Activated naive CD8-positive, alpha-beta T cell treated with anti-CD3 and anti-CD28 coated beads, Interleukin-2, amount 10 ng/mL, durations not matched to agents 7 days and 5 days (primary cell): ENCODE measurements around the gene SCAPER. TPM values are rescaled to one million over a fixed set of nuclear protein-coding genes. Genes with fewer than 3 reads are reported as not detected.
"Not testable (repeated sequence)": the region's sequence is repeated elsewhere in the genome, so short reads cannot be mapped to it uniquely, and the experiment has no call there.

Source experiments
- ATAC-seq: fragments of 150-1000 bp; cut with Tn5 transposase; one replicate; pipeline ENCODE4 v1.10.0; 2021; ENCODE audit warnings: low read depth, moderate library complexity
- POLR2A ChIA-PET: fragments of 350-600 bp; sonication (Branson Sonifier 250); formaldehyde crosslinking; loops from one replicate; lab custom pipeline; 2021; ENCODE audit warnings: antibody characterized with exemption; lab: Charles Lee
- DNase-seq: peaks from one replicate; pipeline ENCODE4 v3.0.0; 2021
- H3K27ac Mint-ChIP-seq: one replicate; pipeline ENCODE4 v1.8.0; 2022; ENCODE audit warnings: mild to moderate bottlenecking, mixed read lengths
- H3K27me3 Mint-ChIP-seq: one replicate; pipeline ENCODE4 v1.8.0; 2022; ENCODE audit warnings: mild to moderate bottlenecking, moderate library complexity, mixed read lengths
- H3K36me3 Mint-ChIP-seq: one replicate; pipeline ENCODE4 v1.8.0; 2021; ENCODE audit warnings: mild to moderate bottlenecking, mixed read lengths
- H3K4me1 Mint-ChIP-seq: one replicate; pipeline ENCODE4 v1.8.0; 2021; ENCODE audit warnings: mixed read lengths
- H3K4me3 Mint-ChIP-seq: one replicate; pipeline ENCODE4 v1.8.0; 2022; ENCODE audit warnings: mild to moderate bottlenecking, moderate library complexity, mixed read lengths
- H3K9me3 Mint-ChIP-seq: one replicate; pipeline ENCODE4 v1.8.0; 2021; ENCODE audit warnings: mixed read lengths
- total RNA-seq, 2 experiments: library from RNA; stranded (reverse); gene quantifications; one replicate each; pipeline ENCODE4 v1.2.3, GENCODE V29; 2021

The SCAPER gene
- total RNA-seq, 2 experiments from 2014 or later, result 38.0 to 44.8 TPM

GRCh38 chr15:76901965-76902364 is 3.2 kb downstream of the SCAPER start:
- POLR2A ChIA-PET, result no interaction called here
- DNase-seq (no peak), ATAC-seq (no peak)
- Mint-ChIP-seq H3K36me3 (peaks cover 24% of the 10 kb centered on the region), H3K4me3 (no peak overlapping the region), H3K9me3 (no peaks in the 10 kb centered on the region), H3K27ac (no peak overlapping the region), H3K4me1 (peaks cover 32% of the 10 kb centered on the region), H3K27me3 (no peaks in the 10 kb centered on the region)

GRCh38 chr15:76899931-76900310 is 5.2 kb downstream of the SCAPER start:
- Mint-ChIP-seq H3K4me1 (peaks cover 29% of the 10 kb centered on the region), H3K36me3 (peaks cover 36% of the 10 kb centered on the region)
- DNase-seq, ATAC-seq, POLR2A ChIA-PET, H3K27ac Mint-ChIP-seq, H3K27me3 Mint-ChIP-seq, H3K9me3 Mint-ChIP-seq, H3K4me3 Mint-ChIP-seq: not testable (repeated sequence)

- H3K36me3 Mint-ChIP-seq, result peaks cover 41% of the 10 kb centered on the region
- H3K4me1 Mint-ChIP-seq, result peaks cover 28% of the 10 kb centered on the region
- not testable (repeated sequence) for H3K9me3 Mint-ChIP-seq, H3K4me3 Mint-ChIP-seq, H3K27ac Mint-ChIP-seq, DNase-seq, H3K27me3 Mint-ChIP-seq, ATAC-seq
- POLR2A ChIA-PET, result interaction anchor here (0.8 kb wide), 1 partner anchor 32 kb away, joined by 3 read pairs; the partner anchor contains the start of gene RCN2
Measured at GRCh38 chr15:76899176-76899930, 5.8 kb downstream of the SCAPER start.

GRCh38 chr15:76898102-76898501 is 7.0 kb downstream of the SCAPER start:
- Mint-ChIP-seq H3K27me3 (no peaks in the 10 kb centered on the region), H3K9me3 (peaks cover 5% of the 10 kb centered on the region), H3K36me3 (peaks cover 50% of the 10 kb centered on the region), H3K4me1 (peaks cover 17% of the 10 kb centered on the region), H3K27ac (no peak overlapping the region), H3K4me3 (no peak overlapping the region)
- ATAC-seq (no peak), DNase-seq (no peak)
- POLR2A ChIA-PET, result interaction anchor here (0.8 kb wide), 1 partner anchor 33 kb away, joined by 3 read pairs; the partner anchor contains the start of gene RCN2

GRCh38 chr15:76894174-76894573 is 11.0 kb downstream of the SCAPER start:
- ATAC-seq (no peak), DNase-seq (no peak)
- H3K9me3 Mint-ChIP-seq, result peaks cover 9% of the 10 kb centered on the region
- H3K27me3 Mint-ChIP-seq, result no peaks in the 10 kb centered on the region
- H3K4me3 Mint-ChIP-seq, result no peak overlapping the region
- POLR2A ChIA-PET, result no interaction called here
- peaks cover 8% of the 10 kb centered on the region for H3K4me1 Mint-ChIP-seq
- H3K36me3 Mint-ChIP-seq, result peaks cover 67% of the 10 kb centered on the region
- no peak overlapping the region for H3K27ac Mint-ChIP-seq

GRCh38 chr15:76892836-76893235 is 12.3 kb downstream of the SCAPER start:
- POLR2A ChIA-PET, ATAC-seq: not testable (repeated sequence)

GRCh38 chr15:76887280-76888141 is 17.6 kb downstream of the SCAPER start:
- POLR2A ChIA-PET, H3K27me3 Mint-ChIP-seq, ATAC-seq, DNase-seq, H3K27ac Mint-ChIP-seq, H3K4me1 Mint-ChIP-seq, H3K4me3 Mint-ChIP-seq: not testable (repeated sequence)
- H3K9me3 Mint-ChIP-seq, result peaks cover 11% of the 10 kb centered on the region
- H3K36me3 Mint-ChIP-seq, result peaks cover 47% of the 10 kb centered on the region

More at GRCh38 chr15:76892836-76893235, 12.3 kb downstream of the SCAPER start:
- H3K27ac Mint-ChIP-seq, H3K27me3 Mint-ChIP-seq, H3K4me3 Mint-ChIP-seq, DNase-seq: not testable (repeated sequence)
- peaks cover 66% of the 10 kb centered on the region for H3K36me3 Mint-ChIP-seq
- peaks cover 12% of the 10 kb centered on the region for H3K4me1 Mint-ChIP-seq
- H3K9me3 Mint-ChIP-seq, result peaks cover 13% of the 10 kb centered on the region

- Mint-ChIP-seq H3K27ac (no peak overlapping the region), H3K9me3 (peaks cover 9% of the 10 kb centered on the region), H3K4me1 (peaks cover 10% of the 10 kb centered on the region), H3K36me3 (peaks cover 39% of the 10 kb centered on the region), H3K27me3 (no peaks in the 10 kb centered on the region), H3K4me3 (no peak overlapping the region)
- no peak for ATAC-seq
- DNase-seq, result no peak
- POLR2A ChIA-PET, result no interaction called here
Measured at GRCh38 chr15:76885212-76885611, 19.9 kb downstream of the SCAPER start.

GRCh38 chr15:76875911-76876310 is 29.2 kb downstream of the SCAPER start:
- POLR2A ChIA-PET, result no interaction called here
- H3K4me1 Mint-ChIP-seq, result peaks cover 11% of the 10 kb centered on the region
- no peak for DNase-seq
- H3K4me3 Mint-ChIP-seq, result no peak overlapping the region
- H3K27me3 Mint-ChIP-seq, result no peaks in the 10 kb centered on the region
- peaks cover 35% of the 10 kb centered on the region for H3K36me3 Mint-ChIP-seq
- ATAC-seq, result no peak
- no peaks in the 10 kb centered on the region for H3K9me3 Mint-ChIP-seq
- no peak overlapping the region for H3K27ac Mint-ChIP-seq

GRCh38 chr15:76873066-76873465 is 32.1 kb downstream of the SCAPER start:
- H3K4me3 Mint-ChIP-seq, H3K4me1 Mint-ChIP-seq, POLR2A ChIA-PET, ATAC-seq, H3K27ac Mint-ChIP-seq, DNase-seq, H3K9me3 Mint-ChIP-seq, H3K27me3 Mint-ChIP-seq: not testable (repeated sequence)
- H3K36me3 Mint-ChIP-seq, result peaks cover 25% of the 10 kb centered on the region

GRCh38 chr15:76871930-76872329 is 33.2 kb downstream of the SCAPER start:
- peaks cover 21% of the 10 kb centered on the region for H3K36me3 Mint-ChIP-seq
- DNase-seq (no peak), ATAC-seq (no peak)
- no peaks in the 10 kb centered on the region for H3K27me3 Mint-ChIP-seq
- no peak overlapping the region for H3K4me3 Mint-ChIP-seq
- POLR2A ChIA-PET, result interaction anchor here (0.7 kb wide), 1 partner anchor 9 kb away, joined by 3 read pairs; no protein-coding TSS in a partner anchor
- H3K27ac Mint-ChIP-seq, result no peak overlapping the region
- H3K9me3 Mint-ChIP-seq, result no peaks in the 10 kb centered on the region
- H3K4me1 Mint-ChIP-seq, result peaks cover 3% of the 10 kb centered on the region

- no peak for ATAC-seq
- Mint-ChIP-seq H3K4me3 (no peak overlapping the region), H3K36me3 (peaks cover 13% of the 10 kb centered on the region)
Measured at GRCh38 chr15:76868740-76869139, 36.4 kb downstream of the SCAPER start.

GRCh38 chr15:76866716-76867321 is 38.3 kb downstream of the SCAPER start:
- ATAC-seq (no peak), DNase-seq (no peak)
- H3K9me3 Mint-ChIP-seq, result no peaks in the 10 kb centered on the region
- no peaks in the 10 kb centered on the region for H3K27me3 Mint-ChIP-seq
- H3K4me1 Mint-ChIP-seq, result peaks cover 11% of the 10 kb centered on the region
- no peak overlapping the region for H3K27ac Mint-ChIP-seq
- H3K4me3 Mint-ChIP-seq, result no peak overlapping the region
- POLR2A ChIA-PET, result no interaction called here
- H3K36me3 Mint-ChIP-seq, result peaks cover 9% of the 10 kb centered on the region

More at GRCh38 chr15:76868740-76869139, 36.4 kb downstream of the SCAPER start:
- H3K27ac Mint-ChIP-seq, result no peak overlapping the region
- no peaks in the 10 kb centered on the region for H3K27me3 Mint-ChIP-seq
- peaks cover 12% of the 10 kb centered on the region for H3K4me1 Mint-ChIP-seq
- POLR2A ChIA-PET, result no interaction called here
- H3K9me3 Mint-ChIP-seq, result no peaks in the 10 kb centered on the region
- DNase-seq, result no peak
